SHP77 treated with DMSO at 0.1 percent for 48 hours (cell line): ENCODE measurements around the gene KIAA0930.

ENCODE experiments used
- DNase-seq: peaks from one replicate; lab custom pipeline; 2025; lab: John Stamatoyannopoulos, UW

The KIAA0930 gene

GRCh38 chr22:45216133-45217003 lies 24.3 kb downstream of the KIAA0930 start:
- peak; percentile 49 for DNase-seq

GRCh38 chr22:45212992-45213751 lies 27.5 kb downstream of the KIAA0930 start:
- peak; percentile 18 for DNase-seq

GRCh38 chr22:45212306-45212709 lies 28.4 kb downstream of the KIAA0930 start:
- peak; percentile 34 for DNase-seq

GRCh38 chr22:45211848-45212247 lies 28.8 kb downstream of the KIAA0930 start:
- no peak for DNase-seq

- DNase-seq, result no peak
Measured at GRCh38 chr22:45211435-45211834, 29.3 kb downstream of the KIAA0930 start.

- DNase-seq, result no peak
Measured at GRCh38 chr22:45210991-45211390, 29.7 kb downstream of the KIAA0930 start.

- no peak for DNase-seq
Measured at GRCh38 chr22:45210577-45210976, 30.1 kb downstream of the KIAA0930 start.

GRCh38 chr22:45210174-45210573 lies 30.5 kb downstream of the KIAA0930 start:
- no peak for DNase-seq

GRCh38 chr22:45208993-45209838 lies 31.5 kb downstream of the KIAA0930 start:
- no peak for DNase-seq

GRCh38 chr22:45208696-45208992 lies 32.0 kb downstream of the KIAA0930 start:
- DNase-seq, result no peak

GRCh38 chr22:45207981-45208664 lies 32.6 kb downstream of the KIAA0930 start:
- peak; percentile 65 for DNase-seq

GRCh38 chr22:45207533-45207932 lies 33.2 kb downstream of the KIAA0930 start:
- no peak for DNase-seq

- no peak for DNase-seq
Measured at GRCh38 chr22:45206233-45206632, 34.5 kb downstream of the KIAA0930 start.

- DNase-seq, result no peak
Measured at GRCh38 chr22:45205276-45205925, 35.3 kb downstream of the KIAA0930 start.

GRCh38 chr22:45204819-45205218 lies 35.9 kb downstream of the KIAA0930 start:
- no peak for DNase-seq

GRCh38 chr22:45204241-45204640 lies 36.5 kb downstream of the KIAA0930 start:
- DNase-seq, result no peak

GRCh38 chr22:45203150-45203951 lies 37.3 kb downstream of the KIAA0930 start:
- DNase-seq, result no peak

GRCh38 chr22:45202333-45203149 lies 38.2 kb downstream of the KIAA0930 start:
- DNase-seq, result no peak

- no peak for DNase-seq
Measured at GRCh38 chr22:45201678-45202332, 38.9 kb downstream of the KIAA0930 start.
